ENCODE measurements around the gene SLC30A1. TPM values are rescaled to one million over a fixed set of nuclear protein-coding genes. Genes with fewer than 3 reads are reported as not detected.
A peak's percentile ranks its signal among the peaks of the same experiment; 100 is the strongest.

The SLC30A1 gene
- total and polyA plus RNA-seq, 10 of the 15 experiments (the other 5 are each of a cell fraction or from before 2014, with no cell fraction given): 3.5 to 14.1 (median 8.8) TPM

- no peak for DNase-seq (ENCODE audit: low read depth, low spot score)
- no TSS peak for BruUV-seq (replicated peaks)
- peak; percentile 44; the same call in 2 of the 3 replicates for ATAC-seq
- POLR2A ChIA-PET: interaction anchor here (1.3 kb wide), 1 partner anchor 12 kb away, joined by 4 read pairs; no protein-coding TSS in a partner anchor
- in situ Hi-C loops (cut with MboI) (no loop called here), intact Hi-C loops (cut with micrococcal nuclease; ENCODE audit: unreplicated experiment) (no loop called here)
- H3K4me1 ChIP-seq (ENCODE audit: control insufficient read depth, insufficient read depth, low read length): peaks cover 12% of the 10 kb centered on the region
- no peaks in the 10 kb centered on the region for H3K79me2 ChIP-seq (ENCODE audit: control insufficient read depth, insufficient read depth, low read length)
- H4K20me1 ChIP-seq (ENCODE audit: control insufficient read depth, insufficient read depth): no peaks in the 10 kb centered on the region
- no peak for FAIRE-seq
- RAD21 ChIA-PET (ENCODE audit: unreplicated experiment): no interaction called here
- 31% methylated on average over 6 of the region's 6 CpGs for WGBS (ENCODE audit: insufficient coverage, insufficient replicate concordance, low lambda C conversion rate, missing lambda C conversion rate)
- H3K36me3 ChIP-seq (ENCODE audit: control insufficient read depth in 2 of 2, insufficient read depth in 2 of 2, low read length in 1 of 2): no peaks in the 10 kb centered on the region
- H3K27me3 ChIP-seq (replicated peaks in 1 of 2; ENCODE audit: control insufficient read depth in 2 of 2, insufficient read depth in 2 of 2, low read length in 1 of 2): no peaks in the 10 kb centered on the region
- CTCF ChIA-PET: interaction anchor here (0.8 to 1.1 kb wide), 2 partner anchors 11 to 75 kb away, joined by 3 read pairs; partner anchors contain the start of gene SLC30A1
- H3K9me3 ChIP-seq (replicated peaks; ENCODE audit: control insufficient read depth, insufficient read depth, low read length): no peaks in the 10 kb centered on the region
- no peak overlapping the region for H3K27ac ChIP-seq (ENCODE audit: control insufficient read depth, insufficient read depth)
- H2AFZ ChIP-seq (ENCODE audit: control insufficient read depth, low read depth, low read length): no peak overlapping the region
- no peak for TF ChIP-seq DPF2 (IDR thresholded peaks at IDR 0.05)
- no peak for TF ChIP-seq ZNF207 (IDR thresholded peaks at IDR 0.05; ENCODE audit: borderline replicate concordance)
- no peak for TF ChIP-seq HDGF (IDR thresholded peaks at IDR 0.05)
- TF ChIP-seq TCF7 (IDR thresholded peaks at IDR 0.05; ENCODE audit: borderline replicate concordance): no peak
- TF ChIP-seq ZNF622 (IDR thresholded peaks at IDR 0.05): no peak
- TF ChIP-seq, protein P1, sequence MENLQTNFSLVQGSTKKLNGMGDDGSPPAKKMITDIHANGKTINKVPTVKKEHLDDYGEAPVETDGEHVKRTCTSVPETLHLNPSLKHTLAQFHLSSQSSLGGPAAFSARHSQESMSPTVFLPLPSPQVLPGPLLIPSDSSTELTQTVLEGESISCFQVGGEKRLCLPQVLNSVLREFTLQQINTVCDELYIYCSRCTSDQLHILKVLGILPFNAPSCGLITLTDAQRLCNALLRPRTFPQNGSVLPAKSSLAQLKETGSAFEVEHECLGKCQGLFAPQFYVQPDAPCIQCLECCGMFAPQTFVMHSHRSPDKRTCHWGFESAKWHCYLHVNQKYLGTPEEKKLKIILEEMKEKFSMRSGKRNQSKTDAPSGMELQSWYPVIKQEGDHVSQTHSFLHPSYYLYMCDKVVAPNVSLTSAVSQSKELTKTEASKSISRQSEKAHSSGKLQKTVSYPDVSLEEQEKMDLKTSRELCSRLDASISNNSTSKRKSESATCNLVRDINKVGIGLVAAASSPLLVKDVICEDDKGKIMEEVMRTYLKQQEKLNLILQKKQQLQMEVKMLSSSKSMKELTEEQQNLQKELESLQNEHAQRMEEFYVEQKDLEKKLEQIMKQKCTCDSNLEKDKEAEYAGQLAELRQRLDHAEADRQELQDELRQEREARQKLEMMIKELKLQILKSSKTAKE (IDR thresholded peaks at IDR 0.05; ENCODE audit: low read depth, poor library complexity, severe bottlenecking): no peak
- H3K9ac ChIP-seq (ENCODE audit: control insufficient read depth, insufficient read depth, low read length): no peak overlapping the region
- SMC1A ChIA-PET (ENCODE audit: uncharacterized antibody, unreplicated experiment): interaction anchor here (0.9 to 1.0 kb wide), 2 partner anchors 13 to 17 kb away, joined by 3 read pairs; no protein-coding TSS in a partner anchor
- no peak overlapping the region for H3K4me2 ChIP-seq (ENCODE audit: control insufficient read depth, insufficient read depth)
- H3K4me3 ChIP-seq: no peak overlapping the region
These were observed 11.1 kb upstream of the SLC30A1 start for GRCh38 chr1:211589782-211590721.
